NCI-H146 treated with DMSO at 0.1 percent for 48 hours (cell line): Measurements from ENCODE around the gene ARX.

Experiments used
- DNase-seq: peaks from one replicate; lab custom pipeline; 2025; ENCODE audit not compliant: unreplicated experiment; lab: John Stamatoyannopoulos, UW

ARX gene

GRCh38 chrX:25015486-25016360 is at the start of gene ARX:
Gene ARX (minus strand): TSS chrX:25015965. CDS start chrX:25015737, 228 bp downstream.
- DNase-seq, result peak; percentile 47

DNA sequence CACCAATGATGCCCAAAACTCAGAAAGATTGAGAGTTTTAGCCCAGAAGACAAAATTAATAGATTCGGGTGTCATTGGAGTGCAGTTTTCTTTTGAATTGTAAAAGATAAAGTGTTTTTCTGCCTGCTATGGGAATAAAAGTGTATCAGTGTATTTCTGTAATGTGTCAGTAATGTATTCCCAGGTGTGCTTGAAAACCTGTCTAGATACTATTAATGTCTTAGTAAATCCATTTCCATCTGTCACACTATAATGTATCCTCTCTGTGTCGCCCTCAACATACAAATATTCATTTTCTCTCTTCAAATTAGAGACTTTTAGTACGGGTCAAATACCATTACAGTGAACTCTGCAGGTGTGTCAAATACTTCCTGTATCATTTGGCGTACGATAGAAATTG is 43.5 kb upstream of the ARX start:
- DNase-seq, result no peak

DNA sequence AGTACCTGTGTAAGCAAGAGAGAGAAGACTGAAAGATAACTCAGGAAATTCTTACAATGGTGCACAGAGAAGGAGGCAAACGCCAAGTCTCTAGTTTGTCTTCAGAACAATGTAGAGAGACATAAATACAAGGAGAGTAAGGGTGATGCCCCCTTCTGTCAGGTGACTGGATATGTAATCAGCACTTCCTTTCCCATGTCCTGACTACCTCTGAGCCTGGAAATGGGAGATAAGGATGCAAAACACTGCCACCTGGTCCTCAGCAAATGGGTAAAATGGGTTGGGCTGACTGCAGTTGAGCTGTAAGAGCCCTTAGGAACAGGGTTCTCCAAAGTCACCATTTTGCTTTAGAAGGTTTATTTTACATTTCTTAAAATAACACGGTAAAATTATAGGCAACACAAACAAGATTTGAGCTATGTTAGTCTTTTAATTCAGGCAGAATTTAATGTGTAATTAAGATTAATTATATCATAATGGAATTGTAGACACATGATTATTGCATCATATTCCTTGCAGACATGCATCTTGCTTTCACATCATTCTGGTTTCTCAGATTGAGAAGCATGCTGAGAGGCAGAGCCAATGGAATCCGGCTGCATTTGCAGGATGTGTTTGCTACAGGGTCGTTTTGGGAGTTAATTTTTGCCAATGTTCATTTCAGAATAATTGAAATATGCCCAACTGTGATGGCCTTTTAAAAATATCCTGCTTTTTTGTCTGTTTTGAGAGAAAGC is 37.2 kb upstream of the ARX start:
- no peak for DNase-seq

DNA sequence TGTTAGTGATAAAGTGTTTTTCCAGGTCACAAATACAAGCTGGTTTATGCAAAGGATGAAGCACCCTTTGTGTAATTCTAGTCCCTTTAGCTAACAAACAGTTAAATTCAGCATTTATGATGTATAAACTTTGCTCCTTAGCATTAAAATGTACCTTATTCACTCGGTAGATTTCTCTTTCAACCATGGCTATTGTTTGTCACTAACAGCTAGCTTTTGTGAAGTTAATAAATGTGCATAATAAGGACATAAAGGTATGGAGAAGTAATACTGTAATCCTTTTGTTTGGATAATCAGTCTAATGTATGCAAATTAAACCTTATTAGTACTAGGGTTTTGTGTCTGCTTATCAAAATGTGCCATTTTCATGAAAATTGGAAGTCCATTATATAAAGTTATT is 34.2 kb upstream of the ARX start:
- DNase-seq, result no peak

DNA sequence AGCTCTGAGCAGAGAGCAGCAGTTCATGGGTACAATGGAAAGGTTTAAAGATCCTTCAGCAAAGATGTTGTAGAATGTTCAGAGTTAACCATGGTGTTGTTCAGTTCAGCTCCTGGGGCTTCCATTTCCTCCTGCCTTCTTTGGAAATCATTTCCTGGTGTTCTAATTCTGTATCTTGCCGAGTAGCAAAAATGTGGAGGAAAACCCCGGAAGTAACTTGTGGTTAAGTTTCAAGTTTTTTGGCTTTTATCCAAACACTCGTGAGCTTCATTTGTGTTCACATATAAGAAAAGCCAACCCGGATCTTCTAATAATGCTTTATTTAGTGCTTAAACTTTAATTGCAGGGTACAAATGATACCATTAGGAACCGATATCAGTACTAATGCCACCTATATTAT is 33.6 kb upstream of the ARX start:
- no peak for DNase-seq

GRCh38 chrX:25048178-25048577 is 32.4 kb upstream of the ARX start:
- no peak for DNase-seq

GRCh38 chrX:25043192-25043591 is 27.4 kb upstream of the ARX start:
- DNase-seq, result no peak

DNA sequence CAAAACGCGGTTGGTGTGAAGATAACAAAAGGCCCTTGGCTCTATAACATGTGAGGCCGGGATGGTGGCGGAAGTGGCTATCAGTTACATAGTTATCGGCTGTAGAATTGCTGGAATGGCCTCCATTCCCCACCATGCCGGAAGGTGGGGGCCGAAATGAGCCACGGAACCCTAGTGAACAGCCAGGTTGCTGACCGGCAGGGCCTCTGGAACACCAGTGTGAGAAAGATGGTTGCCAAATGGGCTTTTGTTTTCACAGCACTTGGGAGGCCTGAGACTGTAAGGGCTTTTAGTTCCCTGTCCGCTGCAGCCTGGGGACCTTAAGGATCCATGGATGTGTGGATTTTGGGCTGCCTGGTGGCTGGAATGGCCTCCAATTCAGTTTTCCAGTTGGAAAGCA is 23.3 kb upstream of the ARX start:
- DNase-seq, result no peak

DNA sequence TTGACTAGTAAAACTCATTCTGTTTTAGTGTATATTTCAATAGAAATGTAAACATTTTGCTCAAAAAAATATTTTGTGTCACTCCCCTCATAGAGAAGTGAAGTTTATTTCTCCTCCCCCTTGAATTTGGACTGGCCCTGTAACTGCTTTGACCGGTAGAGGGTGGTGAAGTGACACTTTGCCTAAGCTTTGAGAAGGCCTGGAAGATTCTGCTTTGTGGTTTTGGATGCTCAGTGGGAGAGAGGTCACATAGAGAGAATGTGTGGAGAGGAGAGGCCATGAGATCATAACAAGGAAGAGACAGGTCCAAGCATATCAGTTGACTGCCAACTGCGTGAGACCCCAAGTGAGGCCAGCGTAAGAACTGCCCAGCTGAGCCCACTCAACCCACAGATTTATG is 19.1 kb upstream of the ARX start:
- DNase-seq, result no peak

DNA sequence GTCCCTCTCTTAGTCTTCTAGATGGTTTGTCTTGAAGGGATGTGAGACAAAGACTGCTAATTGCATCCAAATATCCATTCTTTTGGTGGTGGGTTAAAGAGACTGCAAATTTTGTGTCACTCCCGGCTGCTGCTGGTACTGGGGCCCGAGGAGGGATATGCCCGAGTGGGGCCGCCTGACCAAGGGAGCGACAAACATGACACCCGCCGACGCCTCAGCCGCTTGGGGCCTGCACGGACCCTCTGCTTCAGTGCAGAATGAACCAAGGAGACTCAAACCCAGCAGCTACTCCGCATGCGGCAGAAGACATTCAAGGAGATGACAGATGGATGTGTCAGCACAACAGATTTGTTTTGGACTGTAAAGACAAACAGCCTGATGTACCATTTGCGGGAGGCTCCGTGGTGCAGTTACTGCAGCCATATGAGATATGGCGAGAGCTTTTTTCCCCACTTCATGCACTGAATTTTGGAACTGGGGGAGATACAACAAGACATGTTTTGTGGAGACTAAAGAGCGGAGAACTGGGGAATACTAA is 13.6 kb upstream of the ARX start:
- no peak for DNase-seq

- peak; percentile 3 for DNase-seq
Observed at GRCh38 chrX:25028726-25029125, 13.0 kb upstream of the ARX start.

GRCh38 chrX:25026576-25026975 is 10.8 kb upstream of the ARX start:
- no peak for DNase-seq

DNA sequence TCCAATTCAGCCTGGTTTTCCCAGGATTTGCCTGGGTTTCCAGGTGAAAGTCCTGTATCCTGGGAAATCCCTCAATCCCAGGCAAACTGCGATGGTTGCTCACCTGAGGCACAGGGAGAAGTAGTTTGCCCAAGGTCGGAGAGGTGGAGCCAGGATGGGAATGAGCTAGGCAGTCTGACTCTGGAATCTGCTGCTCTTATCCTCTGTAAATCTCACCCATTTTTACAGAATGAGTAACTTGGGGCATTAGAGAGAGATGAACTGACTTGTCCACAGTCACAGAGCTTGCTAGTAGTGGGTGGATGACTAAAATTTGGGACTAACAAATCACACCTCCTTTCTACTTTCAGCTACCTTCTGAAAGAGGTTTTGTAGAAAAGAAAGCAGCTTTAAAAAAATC is 9.8 kb upstream of the ARX start:
- no peak for DNase-seq

DNA sequence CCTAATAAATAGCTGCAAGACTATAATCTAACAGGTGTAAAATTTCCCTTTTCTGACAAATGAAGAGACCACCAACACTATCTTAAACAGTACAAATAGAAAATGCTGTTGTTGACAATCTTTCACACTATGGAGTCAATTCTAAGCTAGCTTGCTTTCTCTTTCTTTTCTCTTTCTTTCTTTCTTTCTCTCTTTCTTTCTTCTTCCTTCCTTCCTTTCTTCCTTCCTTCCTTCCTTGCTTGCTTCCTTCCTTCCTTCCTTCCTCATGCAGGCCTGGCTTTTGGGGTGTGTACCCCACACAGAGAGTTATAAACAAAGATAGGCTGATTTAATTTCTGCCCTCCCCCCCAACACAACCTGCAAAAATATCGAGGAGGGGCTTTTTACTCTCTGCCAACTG is 8.1 kb upstream of the ARX start:
- DNase-seq, result no peak

DNA sequence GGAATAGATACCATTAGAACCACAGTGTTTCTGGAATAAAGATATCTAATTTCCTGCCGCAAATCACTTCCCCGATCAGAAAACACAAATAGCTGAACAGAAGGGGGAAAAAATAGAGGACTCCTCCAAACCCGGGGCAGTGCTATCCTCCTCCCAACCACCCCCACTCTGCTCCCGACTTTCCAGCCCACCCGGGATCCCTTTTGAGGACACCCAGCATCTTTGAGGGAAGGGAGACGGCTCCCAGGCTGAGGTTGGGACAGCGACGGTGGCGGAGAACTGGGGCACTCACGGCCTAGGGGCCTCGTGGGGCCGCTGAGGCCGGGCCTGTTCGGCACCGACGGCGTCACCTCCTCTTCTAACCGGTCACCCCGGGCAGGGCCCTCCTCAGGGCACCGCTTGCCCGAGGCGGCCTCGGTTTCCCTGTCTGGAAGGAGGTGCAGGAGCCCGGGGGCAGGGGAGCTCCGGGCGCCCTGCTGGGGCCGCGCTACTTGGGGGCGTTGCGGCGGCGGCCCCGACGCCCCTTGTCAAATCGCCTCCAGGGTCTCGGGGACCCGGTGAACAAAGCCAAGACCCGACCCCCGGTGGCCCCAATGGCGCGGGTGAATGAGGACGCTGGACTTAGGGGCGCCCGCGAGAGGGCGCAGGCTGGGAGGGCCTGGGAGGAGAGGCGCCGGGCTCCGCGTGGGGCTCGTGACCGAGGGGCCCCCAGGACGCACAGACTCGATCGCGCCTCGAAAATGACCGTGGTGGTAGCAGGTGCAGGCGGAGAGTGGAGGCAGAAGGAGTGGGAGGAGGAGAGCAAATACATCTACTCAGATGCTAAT is 6.9 kb upstream of the ARX start:
- no peak for DNase-seq

GRCh38 chrX:25020905-25021449 is 5.2 kb upstream of the ARX start:
- DNase-seq, result peak; percentile 19

DNA sequence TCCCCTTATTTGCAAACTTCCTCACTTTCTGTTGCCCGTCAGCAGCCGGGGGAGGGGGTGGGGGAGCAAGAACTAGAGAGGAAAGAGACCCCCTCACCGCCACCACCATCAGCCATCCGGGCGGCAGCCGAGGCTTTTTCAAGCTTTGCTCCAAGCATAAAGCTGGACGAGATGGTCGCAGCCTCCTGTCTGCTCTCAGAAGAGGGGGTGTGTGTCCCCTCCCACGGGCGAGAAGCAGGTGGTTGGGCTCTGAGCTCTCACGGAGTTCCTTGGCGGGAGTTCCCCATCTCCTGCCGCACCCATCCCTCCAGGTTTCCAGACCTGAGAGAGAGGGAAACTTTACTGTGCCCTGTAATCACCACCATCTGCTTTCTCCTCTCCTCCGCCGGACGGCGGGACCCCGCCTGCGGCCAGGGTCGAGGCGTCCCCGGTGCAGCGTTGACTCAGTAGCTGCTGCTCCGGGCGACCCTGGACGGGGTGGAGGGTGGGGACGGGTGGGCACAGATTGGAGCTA is 4.7 kb upstream of the ARX start:
- DNase-seq, result no peak

DNA sequence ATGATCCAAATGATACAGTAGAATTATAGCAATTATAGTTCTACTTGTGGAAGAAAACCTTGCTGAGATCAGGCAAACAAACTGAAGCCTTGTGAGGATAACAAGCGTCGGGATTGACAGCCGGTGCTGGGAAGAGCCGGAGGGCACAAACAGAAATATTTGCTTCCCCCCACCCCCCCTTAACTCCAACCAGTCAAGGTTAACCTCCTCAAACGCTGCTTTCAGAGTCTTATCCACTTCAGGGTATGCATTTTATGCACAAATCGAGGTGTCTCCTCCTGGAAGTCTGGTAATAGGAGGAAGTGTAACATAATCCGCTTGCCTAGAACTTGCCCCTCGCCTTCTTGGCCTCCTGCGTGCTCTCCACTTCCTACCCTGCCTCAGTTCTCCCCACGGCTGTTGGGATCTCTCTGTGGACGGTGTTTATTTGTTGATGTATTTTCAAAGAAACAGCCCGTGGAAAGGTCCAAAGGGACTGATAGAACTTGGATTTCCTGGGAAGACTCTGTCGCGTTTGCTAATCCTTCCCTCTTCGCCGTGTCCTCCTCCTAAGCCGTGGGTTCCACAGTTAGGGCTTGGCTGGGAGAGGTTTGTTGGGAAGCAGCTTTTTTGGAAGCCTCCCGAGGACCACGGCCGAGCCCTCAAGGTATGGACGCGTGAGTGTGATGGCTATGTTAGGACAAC is 4.1 kb upstream of the ARX start:
- DNase-seq, result peak; percentile 26

DNA sequence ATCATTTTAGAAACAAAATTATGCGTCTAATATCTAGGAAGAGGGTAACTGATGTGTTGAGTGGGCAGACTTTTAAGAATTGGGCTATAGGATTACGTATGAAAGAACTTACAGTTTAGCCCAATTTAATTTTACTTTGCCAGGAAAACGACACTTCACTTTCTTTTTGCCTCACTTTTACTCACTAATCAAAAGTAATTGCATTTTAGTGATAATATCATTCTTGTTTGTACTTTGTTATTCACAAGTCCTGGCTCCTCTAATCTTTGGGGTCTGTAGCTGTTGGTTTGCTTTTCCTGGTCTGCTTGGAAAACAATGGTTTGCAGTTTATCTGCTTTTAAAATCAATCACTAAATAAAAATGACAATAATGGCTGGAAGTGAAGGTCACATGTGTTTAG is 2.9 kb upstream of the ARX start:
- DNase-seq, result no peak

GRCh38 chrX:25017667-25018247 is 2.0 kb upstream of the ARX start:
- DNase-seq, result no peak
